HEK293 (cell line): ENCODE data around the gene KXD1.

Source experiments
- AEBP2 ChIP-seq: fragments of 450-650 bp; formaldehyde crosslinking; IDR thresholded peaks from 2 replicates; pipeline ENCODE4 v1.5.1; 2016; ENCODE audit warnings: missing biosample characterization, missing genetic modification characterization, borderline replicate concordance
- GFI1B ChIP-seq: fragments of 450-650 bp; formaldehyde crosslinking; IDR thresholded peaks from 2 replicates; pipeline ENCODE4 v1.5.1; 2016; ENCODE audit warnings: missing biosample characterization, missing genetic modification characterization
- MEIS1 ChIP-seq: sonication (generic); formaldehyde crosslinking; IDR thresholded peaks from 2 replicates; pipeline ENCODE4 v1.8.1; 2022; ENCODE audit warnings: missing genetic modification reagents, mild to moderate bottlenecking, borderline replicate concordance
- RBAK ChIP-seq: fragments of 450-650 bp; formaldehyde crosslinking; IDR thresholded peaks from 2 replicates; pipeline ENCODE4 v1.5.1; 2016; ENCODE audit warnings: missing biosample characterization, missing genetic modification characterization
- TRIM28 ChIP-seq: IDR thresholded peaks from 2 replicates; pipeline ENCODE4 v1.6.1; 2011; ENCODE audit warnings: low read length, control low read depth, borderline replicate concordance
- ZBTB11 ChIP-seq: fragments of 450-650 bp; formaldehyde crosslinking; conservative IDR thresholded peaks from 2 replicates; pipeline ENCODE4 v1.5.1; 2016; ENCODE audit warnings: low read depth, missing biosample characterization, missing genetic modification characterization
- ZFHX2 ChIP-seq: fragments of 450-650 bp; formaldehyde crosslinking; conservative IDR thresholded peaks from 2 replicates; pipeline ENCODE4 v1.5.1; 2016; ENCODE audit warnings: missing biosample characterization, missing genetic modification characterization
- ZNF114 ChIP-seq: fragments of 450-650 bp; formaldehyde crosslinking; IDR thresholded peaks from 2 replicates; pipeline ENCODE4 v1.5.0; 2017; ENCODE audit warnings: missing biosample characterization, missing genetic modification characterization
- ZNF175 ChIP-seq: fragments of 450-650 bp; formaldehyde crosslinking; IDR thresholded peaks from 2 replicates; pipeline ENCODE4 v1.5.1; 2016; ENCODE audit warnings: missing biosample characterization, missing genetic modification characterization
- ZNF202 ChIP-seq: fragments of 450-650 bp; formaldehyde crosslinking; IDR thresholded peaks from 2 replicates; pipeline ENCODE4 v1.5.1; 2016; ENCODE audit warnings: missing biosample characterization, missing genetic modification characterization, borderline replicate concordance
- ZNF26 ChIP-seq: fragments of 450-650 bp; formaldehyde crosslinking; IDR thresholded peaks from 2 replicates; pipeline ENCODE4 v1.5.1; 2016; ENCODE audit warnings: missing biosample characterization, missing genetic modification characterization
- ZNF404 ChIP-seq: fragments of 450-650 bp; formaldehyde crosslinking; IDR thresholded peaks from 2 replicates; pipeline ENCODE4 v1.5.1; 2017; ENCODE audit warnings: missing biosample characterization, missing genetic modification characterization
- ZNF473 ChIP-seq: fragments of 450-650 bp; formaldehyde crosslinking; IDR thresholded peaks from 2 replicates; pipeline ENCODE4 v1.5.1; 2017; ENCODE audit warnings: missing biosample characterization, missing genetic modification characterization
- ZNF544 ChIP-seq: fragments of 450-650 bp; formaldehyde crosslinking; IDR thresholded peaks from 2 replicates; pipeline ENCODE4 v1.5.0; 2017; ENCODE audit warnings: missing biosample characterization, missing genetic modification characterization
- ZNF549 ChIP-seq: fragments of 450-650 bp; IDR thresholded peaks from 2 replicates; pipeline ENCODE4 v1.5.1; 2018; ENCODE audit warnings: missing biosample characterization, missing genetic modification characterization, mild to moderate bottlenecking, inconsistent platforms, moderate library complexity
- ZNF571 ChIP-seq: fragments of 450-650 bp; formaldehyde crosslinking; IDR thresholded peaks from 2 replicates; pipeline ENCODE4 v1.5.0; 2017; ENCODE audit warnings: missing biosample characterization, missing genetic modification characterization
- ZNF585B ChIP-seq: fragments of 450-650 bp; formaldehyde crosslinking; IDR thresholded peaks from 2 replicates; pipeline ENCODE4 v1.5.1; 2016; ENCODE audit warnings: missing biosample characterization, missing genetic modification characterization
- ZNF639 ChIP-seq: fragments of 450-650 bp; formaldehyde crosslinking; IDR thresholded peaks from 2 replicates; pipeline ENCODE4 v1.5.1; 2016; ENCODE audit warnings: missing biosample characterization, missing genetic modification characterization
- ZNF645 ChIP-seq: fragments of 450-650 bp; formaldehyde crosslinking; IDR thresholded peaks from 2 replicates; pipeline ENCODE4; 2016; ENCODE audit warnings: missing biosample characterization, missing genetic modification characterization
- ZNF654 ChIP-seq: fragments of 450-650 bp; formaldehyde crosslinking; IDR thresholded peaks from 2 replicates; pipeline ENCODE4 v1.5.1; 2016; ENCODE audit warnings: low read depth, missing biosample characterization, missing genetic modification characterization
- ZNF660 ChIP-seq: fragments of 450-650 bp; IDR thresholded peaks from 2 replicates; pipeline ENCODE4 v1.5.1; 2018; ENCODE audit warnings: missing biosample characterization, mild to moderate bottlenecking, missing genetic modification characterization
- ZNF664 ChIP-seq: fragments of 450-650 bp; formaldehyde crosslinking; IDR thresholded peaks from 2 replicates; pipeline ENCODE4 v1.5.1; 2016; ENCODE audit warnings: missing biosample characterization, missing genetic modification characterization
- ZNF677 ChIP-seq: fragments of 450-650 bp; IDR thresholded peaks from 2 replicates; pipeline ENCODE4 v1.5.0; 2018; ENCODE audit warnings: missing biosample characterization, mild to moderate bottlenecking, missing genetic modification characterization, moderate library complexity
- ZNF768 ChIP-seq: fragments of 450-650 bp; formaldehyde crosslinking; IDR thresholded peaks from 2 replicates; pipeline ENCODE4 v1.5.1; 2018; ENCODE audit warnings: missing biosample characterization, mild to moderate bottlenecking, missing genetic modification characterization
- ZNF792 ChIP-seq: fragments of 450-650 bp; formaldehyde crosslinking; IDR thresholded peaks from 2 replicates; pipeline ENCODE4 v1.5.1; 2016; ENCODE audit warnings: missing biosample characterization, missing genetic modification characterization
- ZSCAN16 ChIP-seq: fragments of 450-650 bp; formaldehyde crosslinking; IDR thresholded peaks from 2 replicates; pipeline ENCODE4 v1.5.1; 2016; ENCODE audit warnings: missing biosample characterization, missing genetic modification characterization
- ZSCAN4 ChIP-seq: fragments of 450-650 bp; formaldehyde crosslinking; IDR thresholded peaks from 2 replicates; pipeline ENCODE4 v1.5.1; 2017; ENCODE audit warnings: missing biosample characterization, missing genetic modification characterization

The KXD1 gene

GRCh38 chr19:18521692-18522123 is 36.0 kb upstream of the KXD1 start, which contains the start of gene ELL (continued):
- TF ChIP-seq ZNF26 (tag by site-specific recombination) (no peak), ZNF544 (tag by site-specific recombination) (no peak), GFI1B (tag by site-specific recombination) (no peak), ZNF404 (tag by site-specific recombination) (no peak), ZSCAN16 (no peak), ZSCAN4 (tag by site-specific recombination) (no peak), ZNF473 (no peak), RBAK (tag by site-specific recombination) (no peak), ZNF645 (tag by site-specific recombination) (no peak), ZNF792 (tag by site-specific recombination) (0 out of 2 replicates have a peak, but pooled peaks have one; percentile 37), ZNF114 (tag by site-specific recombination) (no peak), ZNF571 (tag by site-specific recombination) (no peak), ZNF677 (tag by site-specific recombination) (no peak), ZNF202 (no peak), ZNF768 (tag by site-specific recombination) (no peak), TRIM28 (no peak), AEBP2 (tag by site-specific recombination) (no peak), MEIS1 (CRISPR knock-in tag) (no peak), ZNF660 (tag by site-specific recombination) (no peak), ZNF175 (tag by site-specific recombination) (no peak), ZNF639 (tag by site-specific recombination) (no peak), ZFHX2 (tag by site-specific recombination) (peak; percentile 37), ZNF654 (no peak), ZNF549 (tag by site-specific recombination) (no peak), ZNF664 (tag by site-specific recombination) (no peak), ZNF585B (tag by site-specific recombination) (no peak), ZBTB11 (tag by site-specific recombination) (peak; percentile 59)
